Body of pancreas (tissue), 4 donors: Measurements from ENCODE around the gene RGS6.

ENCODE experiments used
- CTCF ChIP-seq, 7 experiments: fragments of 450-650 bp in 4 of 7; fragments of 200-600 bp in 3 of 7; sonication (generic) in 3 of 7; IDR thresholded peaks; one replicate each; pipeline ENCODE4 v1.5.1; 2016 to 2019; ENCODE audit warnings: antibody characterized with exemption in 7 of 7
- POLR2A ChIP-seq, 3 donors: fragments of 450-650 bp; IDR thresholded peaks; one replicate each; pipeline ENCODE4 v1.6.1; 2016; ENCODE audit warnings: antibody characterized with exemption in 3 of 3, mild to moderate bottlenecking in 2 of 3

- no peak for TF ChIP-seq CTCF (IDR thresholded peaks at IDR 0.05)
- TF ChIP-seq POLR2A (IDR thresholded peaks at IDR 0.05): no peak
Measured at GRCh38 chr14:72169521-72169920, 237.3 kb downstream of the RGS6 start.
